Lung (tissue), 12 donors: ENCODE data around the gene FBLN1. TPM values are rescaled to one million over a fixed set of nuclear protein-coding genes. Genes with fewer than 3 reads are reported as not detected.

Experiments
- ATAC-seq: fragments of 200-7000 bp; cut with Tn5 transposase; one replicate; pipeline ENCODE4 v1.9.1; 2020; ENCODE audit warnings: moderate number of reproducible peaks; ENCODE audit not compliant: insufficient read depth, low FRiP score
- DNase-seq, 3 donors: peaks; one replicate each; pipeline ENCODE4 v3.0.0-alpha.2; 2013 to 2017
- H3K27ac ChIP-seq, 2 donors: one replicate each; pipeline ENCODE4 v1.5.1; 2013; ENCODE audit warnings: mild to moderate bottlenecking in 2 of 2, moderate library complexity in 2 of 2, control low read depth in 1 of 2, inconsistent platforms in 1 of 2, low read depth in 1 of 2, low read length in 1 of 2
- H3K27me3 ChIP-seq, 3 donors: one replicate each; pipeline ENCODE4 v1.5.1; 2013; ENCODE audit warnings: low read length in 2 of 3; ENCODE audit not compliant: control insufficient read depth in 3 of 3, insufficient read depth in 3 of 3
- H3K36me3 ChIP-seq, 4 donors: one replicate each; pipeline ENCODE4 v1.5.1; 2013; ENCODE audit warnings: low read length in 4 of 4, mild to moderate bottlenecking in 1 of 4, moderate library complexity in 1 of 4; ENCODE audit not compliant: control insufficient read depth in 4 of 4, insufficient read depth in 4 of 4
- H3K4me1 ChIP-seq, 5 donors: one replicate each; pipeline ENCODE4 v1.5.1; 2013; ENCODE audit warnings: low read length in 5 of 5, mild to moderate bottlenecking in 2 of 5, moderate library complexity in 1 of 5; ENCODE audit not compliant: control insufficient read depth in 5 of 5, insufficient read depth in 5 of 5
- H3K4me3 ChIP-seq: one replicate; pipeline ENCODE4 v1.5.1; 2013; ENCODE audit warnings: mild to moderate bottlenecking, control low read depth, moderate library complexity
- H3K9ac ChIP-seq, 2 donors: one replicate each; pipeline ENCODE4 v1.5.1; 2013; ENCODE audit warnings: low read length in 2 of 2, control low read depth in 1 of 2; ENCODE audit not compliant: insufficient read depth in 1 of 2
- H3K9me3 ChIP-seq, 4 donors: one replicate each; pipeline ENCODE4 v1.5.1; 2013; ENCODE audit warnings: low read length in 3 of 4, mild to moderate bottlenecking in 1 of 4, moderate library complexity in 1 of 4; ENCODE audit not compliant: control insufficient read depth in 4 of 4, insufficient read depth in 3 of 4
- WGBS, 2 donors: extraction: QIAGEN DNeasy Blood & Tissue Kit; methylation state at CpG; one replicate each; pipeline ENCODE4 v1.1.7; 2013; 5-methylcytosine and 5-hydroxymethylcytosine counted together
- polyA plus RNA-seq, 2 donors: library from polyadenylated mRNA; stranded (reverse); fragments of 200-250 nt; gene quantifications; one replicate each; pipeline ENCODE4 v1.2.1, GENCODE V29; 2013
- total RNA-seq, 2 donors: library from RNA; depleted of rRNA in 1 of 2; stranded (reverse); fragments of >200 nt in 1 of 2; gene quantifications; one replicate each; pipeline ENCODE4 v1.2.1, GENCODE V29; 2014 to 2021
- TF ChIP-seq, protein P1 (sequence below): IDR thresholded peaks from 2 replicates; pipeline ENCODE4 v1.5.1; 2012; ENCODE audit warnings: mild to moderate bottlenecking; ENCODE audit errors: control extremely low read depth, extremely low read depth
- donor health status: control.
- donor health status: control.
- donor health status: Bipolar disorder and iron deficiency.
- donor health status: healthy.
- donor health status: DM: yes; HTN: yes; CAD: no.

The FBLN1 gene
- total and polyA plus RNA-seq, 4 donors: 82.7 to 357 (median 233) TPM

GRCh38 chr22:45594123-45594941 is 91.6 kb downstream of the FBLN1 start:
- TF ChIP-seq, protein P1, sequence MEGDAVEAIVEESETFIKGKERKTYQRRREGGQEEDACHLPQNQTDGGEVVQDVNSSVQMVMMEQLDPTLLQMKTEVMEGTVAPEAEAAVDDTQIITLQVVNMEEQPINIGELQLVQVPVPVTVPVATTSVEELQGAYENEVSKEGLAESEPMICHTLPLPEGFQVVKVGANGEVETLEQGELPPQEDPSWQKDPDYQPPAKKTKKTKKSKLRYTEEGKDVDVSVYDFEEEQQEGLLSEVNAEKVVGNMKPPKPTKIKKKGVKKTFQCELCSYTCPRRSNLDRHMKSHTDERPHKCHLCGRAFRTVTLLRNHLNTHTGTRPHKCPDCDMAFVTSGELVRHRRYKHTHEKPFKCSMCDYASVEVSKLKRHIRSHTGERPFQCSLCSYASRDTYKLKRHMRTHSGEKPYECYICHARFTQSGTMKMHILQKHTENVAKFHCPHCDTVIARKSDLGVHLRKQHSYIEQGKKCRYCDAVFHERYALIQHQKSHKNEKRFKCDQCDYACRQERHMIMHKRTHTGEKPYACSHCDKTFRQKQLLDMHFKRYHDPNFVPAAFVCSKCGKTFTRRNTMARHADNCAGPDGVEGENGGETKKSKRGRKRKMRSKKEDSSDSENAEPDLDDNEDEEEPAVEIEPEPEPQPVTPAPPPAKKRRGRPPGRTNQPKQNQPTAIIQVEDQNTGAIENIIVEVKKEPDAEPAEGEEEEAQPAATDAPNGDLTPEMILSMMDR: no peak
- DNase-seq (no peak), ATAC-seq (no peak)
- H3K9me3 ChIP-seq: no peaks in the 10 kb centered on the region
- H3K36me3 ChIP-seq: peaks cover 0 to 43% (median 20%) of the 10 kb centered on the region in 4 donors
- no peak overlapping the region for H3K4me3 ChIP-seq
- no peak overlapping the region for H3K9ac ChIP-seq
- H3K27ac ChIP-seq: no peak overlapping the region
- peaks cover 0 to 5% (median 0%) of the 10 kb centered on the region in 5 donors for H3K4me1 ChIP-seq
- no peaks in the 10 kb centered on the region for H3K27me3 ChIP-seq
- 77 to 87% methylated on average over 8 of the region's 8 CpGs for WGBS, 2 donors

GRCh38 chr22:45597460-45598192 is 94.9 kb downstream of the FBLN1 start:
- 64 to 65% methylated on average over 20 of the region's 20 CpGs for WGBS, 2 donors
- DNase-seq: peak; percentile 37 to 65 (median 47)
- Histone ChIP-seq H3K9me3 (no peaks in the 10 kb centered on the region), H3K4me1 (peaks cover 0 to 5% (median 0%) of the 10 kb centered on the region in 5 donors), H3K9ac (no peak overlapping the region), H3K27ac (no peak overlapping the region), H3K27me3 (no peaks in the 10 kb centered on the region), H3K36me3 (peaks cover 0 to 54% (median 23%) of the 10 kb centered on the region in 4 donors), H3K4me3 (no peak overlapping the region)
- TF ChIP-seq, protein P1: no peak
- peak; percentile 29 for ATAC-seq

- TF ChIP-seq, protein P1: no peak
- Histone ChIP-seq H3K4me3 (no peak overlapping the region), H3K9me3 (peaks cover 0 to 3% (median 0%) of the 10 kb centered on the region in 4 donors), H3K4me1 (peaks cover 0 to 5% (median 0%) of the 10 kb centered on the region in 5 donors), H3K27ac (no peak overlapping the region), H3K36me3 (peaks cover 0 to 49% (median 20%) of the 10 kb centered on the region in 4 donors), H3K9ac (no peak overlapping the region), H3K27me3 (no peaks in the 10 kb centered on the region)
- DNase-seq: no peak
- 86 to 90% methylated on average over 15 of the region's 15 CpGs for WGBS, 2 donors
- ATAC-seq: no peak
Observed at GRCh38 chr22:45598596-45599217, 96.0 kb downstream of the FBLN1 start.
